GM18868 (cell line): ENCODE results near the gene ITGA11.
"Not testable (repeated sequence)": the region's sequence is repeated elsewhere in the genome, so short reads cannot be mapped to it uniquely, and the experiment has no call there.

Experiments used
- ATAC-seq: cut with Tn5 transposase; IDR thresholded peaks from one replicate; pipeline ENCODE4 v1.9.1; 2021; ENCODE audit warnings: mild to moderate bottlenecking, moderate library complexity; ENCODE audit not compliant: unreplicated experiment

The ITGA11 gene

DNA sequence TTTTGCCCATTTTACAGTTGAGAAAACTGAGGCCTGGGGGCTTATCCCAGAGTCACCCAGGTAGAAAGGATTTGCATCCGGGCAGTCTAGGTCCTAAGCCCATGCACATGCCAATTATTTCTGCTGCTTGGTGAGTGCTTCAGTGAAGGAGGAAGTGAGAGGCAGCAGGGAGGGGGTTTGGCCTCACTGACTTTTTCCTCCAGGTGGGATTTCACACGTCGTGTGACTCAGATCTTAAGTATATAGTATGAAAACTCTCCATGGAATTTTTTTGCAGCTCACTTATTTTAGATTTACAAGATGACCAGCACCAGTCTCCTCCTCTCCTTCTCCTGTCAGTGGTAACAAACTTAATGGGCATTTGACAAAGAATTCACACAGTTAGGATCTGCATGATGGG lies 4.6 kb downstream of the ITGA11 start:
- no peak for ATAC-seq

DNA sequence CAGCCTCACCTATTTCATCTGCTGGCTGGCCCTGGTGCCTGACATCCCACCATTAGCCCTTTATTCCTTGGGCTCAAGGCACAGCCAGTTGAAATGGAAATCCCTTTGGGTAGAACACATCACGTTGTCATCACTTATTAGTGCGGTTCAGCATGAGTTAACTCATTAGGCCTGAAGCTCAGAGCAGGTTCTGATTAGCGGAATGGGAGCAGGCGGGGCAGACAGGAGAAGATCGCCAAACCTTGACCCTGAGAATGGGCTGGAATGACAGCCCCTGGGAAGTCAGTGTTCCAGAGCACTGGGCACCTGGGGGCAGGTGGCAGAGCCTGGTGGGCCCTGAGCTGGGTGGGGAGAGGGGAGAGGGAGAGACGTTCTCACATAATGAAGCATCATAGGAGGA lies 5.8 kb downstream of the ITGA11 start:
- ATAC-seq = no peak

DNA sequence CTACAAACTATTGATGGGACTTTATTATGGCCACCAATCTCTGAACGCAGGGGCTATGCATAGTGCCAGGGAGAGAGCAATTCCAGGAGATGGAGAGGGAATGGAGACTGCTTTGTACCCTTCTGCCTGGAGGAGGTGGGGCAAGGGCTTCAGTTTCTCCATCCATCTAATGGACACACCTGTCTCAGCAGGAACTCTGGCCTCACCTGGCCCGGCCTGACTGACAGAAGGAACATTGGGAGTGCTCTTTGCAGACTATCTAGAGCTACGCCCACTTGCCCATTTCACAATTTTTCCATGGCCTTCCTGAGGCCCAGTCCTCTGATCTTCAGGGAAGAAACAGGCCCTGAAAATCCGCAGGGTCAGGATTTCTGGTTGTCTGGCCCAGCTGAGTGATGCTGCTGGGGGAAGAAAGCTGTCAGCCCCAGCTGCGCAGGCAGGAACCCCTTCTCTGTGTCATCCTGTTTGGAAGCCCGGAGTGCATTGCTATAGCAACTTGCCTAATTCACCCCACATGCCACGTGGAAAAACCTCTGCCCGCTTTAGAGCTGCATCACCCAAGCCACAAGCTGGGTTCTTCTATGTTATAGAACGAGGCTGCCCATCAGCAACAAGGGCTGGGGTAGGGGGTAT lies 6.4 kb downstream of the ITGA11 start:
- ATAC-seq = no peak

DNA sequence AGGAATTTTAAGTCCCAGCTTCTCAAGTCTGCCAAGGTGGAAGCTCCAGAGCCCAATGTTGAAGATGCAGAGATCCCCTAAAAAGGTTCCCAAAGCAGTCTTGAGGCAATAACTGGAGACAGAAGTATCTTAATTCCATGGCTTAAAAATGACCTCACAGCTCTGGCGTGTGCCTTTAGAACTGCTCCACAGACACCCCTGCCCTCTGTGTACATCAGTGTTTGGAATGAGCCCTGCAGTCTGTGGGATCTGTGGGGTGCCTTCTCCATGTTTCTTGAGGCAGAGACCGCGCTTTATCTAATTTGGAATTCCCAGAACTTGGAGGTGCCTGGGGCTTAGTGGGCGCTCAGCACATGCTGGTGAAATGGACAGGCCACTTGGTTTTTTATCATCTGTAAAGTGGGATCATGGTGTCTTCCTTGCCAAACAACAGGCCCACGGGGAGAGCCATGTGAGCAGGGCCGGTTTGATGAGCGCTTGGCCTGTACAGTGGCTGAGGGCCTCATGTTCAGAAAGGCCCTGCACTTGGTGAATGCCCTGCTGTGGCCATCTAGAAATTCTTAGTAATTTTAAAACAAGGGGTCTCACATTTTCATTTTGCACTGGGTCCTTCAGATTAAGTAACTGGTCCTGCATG lies 7.1 kb downstream of the ITGA11 start:
- no peak for ATAC-seq

DNA sequence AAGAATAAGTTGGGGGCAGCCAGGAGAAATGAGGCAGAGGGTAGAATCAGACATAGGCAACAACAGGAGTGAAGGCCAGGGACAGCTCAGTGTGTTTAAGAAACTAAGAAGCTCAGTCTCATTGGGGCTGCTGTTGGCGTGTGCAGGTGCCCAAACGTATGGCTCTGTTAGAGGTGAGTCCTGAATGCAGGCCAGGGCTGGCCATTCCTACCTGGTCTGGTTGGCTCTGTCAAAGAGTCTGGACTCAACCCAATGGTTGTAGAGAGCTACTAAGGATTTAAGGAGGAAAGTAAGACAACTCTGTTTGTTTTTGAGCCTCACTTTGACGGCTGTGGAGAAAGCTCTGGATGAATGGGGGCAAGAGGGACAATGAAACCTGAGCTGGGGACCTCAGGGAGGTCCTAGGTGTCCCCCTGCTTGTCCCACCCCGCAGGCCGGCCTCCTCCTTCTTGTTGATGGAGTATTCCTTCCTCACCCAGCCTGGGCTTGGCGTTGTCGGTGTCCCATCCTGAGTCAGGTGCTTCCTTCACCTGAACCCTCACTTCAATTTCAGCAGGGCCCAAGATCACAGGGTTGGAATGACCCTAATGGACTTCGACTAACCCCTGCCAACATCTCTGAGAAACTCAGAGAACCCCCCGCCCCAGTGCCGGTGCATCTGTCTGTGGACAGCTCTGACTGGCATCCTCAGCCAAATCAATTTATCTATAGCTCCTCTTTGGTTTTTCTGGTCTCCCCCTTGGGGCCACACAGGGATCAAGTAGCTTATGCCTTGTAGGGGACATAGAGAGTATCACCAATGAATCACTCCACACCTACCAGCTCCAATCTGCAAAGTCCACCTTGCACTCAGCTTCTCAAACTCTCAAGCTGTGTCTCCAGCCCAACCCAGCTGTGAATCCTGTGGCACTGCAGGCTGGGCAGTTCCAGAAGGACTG lies 8.3 kb downstream of the ITGA11 start:
- no peak for ATAC-seq

DNA sequence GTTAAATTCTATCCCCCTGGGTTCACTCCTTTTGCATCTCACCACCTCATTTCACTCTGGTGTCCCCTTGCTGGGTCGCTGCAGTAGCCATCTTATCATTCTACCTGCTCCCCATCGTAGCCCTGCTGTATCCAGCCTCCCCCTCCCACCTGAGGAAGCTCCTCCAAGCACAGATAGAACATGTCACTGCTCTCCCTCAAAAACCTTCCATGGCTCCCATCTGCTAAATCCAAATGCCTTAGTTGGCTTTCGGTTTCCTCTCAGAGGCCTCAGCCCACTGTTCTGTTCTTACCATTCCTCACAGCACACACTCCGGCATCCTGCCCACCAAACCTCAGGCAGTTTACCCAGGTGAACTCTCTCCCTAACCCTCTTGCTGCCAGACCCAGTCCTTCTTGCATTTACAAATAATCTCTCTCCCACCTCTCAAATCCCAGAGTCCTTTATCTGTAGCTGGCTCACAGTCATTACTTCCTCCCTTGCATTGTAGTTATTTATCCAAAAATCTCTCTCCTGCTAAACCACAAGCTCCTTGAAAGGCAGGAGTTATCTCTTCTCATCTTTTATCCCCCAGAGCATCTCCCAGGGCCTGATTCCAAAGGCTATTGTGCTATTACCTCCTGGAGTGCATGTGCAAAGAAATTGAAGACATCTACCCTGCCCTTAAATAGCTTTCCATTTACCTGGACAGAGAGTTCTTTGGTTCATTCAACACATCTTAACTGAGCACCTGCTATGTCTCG lies 9.4 kb downstream of the ITGA11 start:
- ATAC-seq = not testable (repeated sequence)

DNA sequence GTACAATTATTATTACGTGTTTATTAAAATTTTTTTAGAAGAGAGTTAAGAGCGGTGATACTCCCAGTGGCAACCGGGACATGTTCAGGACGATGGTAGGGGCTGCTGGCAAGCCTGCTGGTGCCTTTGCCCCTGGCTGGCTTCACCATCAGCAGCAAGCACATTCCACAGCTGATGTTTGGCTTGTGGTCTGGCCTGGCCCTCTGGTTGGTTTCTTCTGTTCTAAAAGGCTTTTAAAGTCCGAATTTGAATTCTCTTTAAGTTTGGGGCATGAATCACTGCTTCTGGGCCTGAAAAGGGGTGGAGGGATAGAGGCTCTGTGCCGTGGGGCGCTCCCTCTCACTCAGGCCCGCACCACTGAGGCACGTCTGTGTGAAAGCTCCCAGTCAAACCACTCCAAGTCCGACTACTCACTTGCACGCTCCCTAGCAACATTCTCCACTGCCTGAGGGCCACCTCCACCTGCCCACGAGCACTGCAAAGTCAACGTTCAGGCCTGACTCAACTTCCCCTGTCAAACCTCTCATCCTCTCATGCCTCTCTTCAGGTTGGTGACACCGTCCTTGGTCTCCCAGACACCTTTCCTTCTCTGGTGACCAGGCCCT lies 10.1 kb downstream of the ITGA11 start:
- no peak for ATAC-seq

DNA sequence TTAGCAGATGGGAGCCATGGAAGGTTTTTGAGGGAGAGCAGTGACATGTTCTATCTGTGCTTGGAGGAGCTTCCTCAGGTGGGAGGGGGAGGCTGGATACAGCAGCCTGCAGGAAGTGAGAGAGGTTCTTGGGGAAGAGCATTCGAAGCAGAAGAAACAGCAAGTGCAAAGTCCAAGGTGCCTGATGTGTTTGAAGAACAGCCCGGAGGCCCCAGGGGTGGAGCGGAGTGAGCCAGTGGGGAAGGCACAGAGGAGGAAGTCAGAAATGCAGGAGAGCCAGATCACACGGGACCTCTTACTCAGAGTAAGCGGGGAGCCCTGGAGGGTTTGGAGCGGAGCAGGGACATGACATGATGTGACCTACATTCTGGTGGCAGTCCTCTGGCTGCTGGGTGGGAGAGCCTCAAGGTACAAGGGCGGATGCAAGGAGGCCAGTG lies 10.8 kb downstream of the ITGA11 start:
- no peak for ATAC-seq

DNA sequence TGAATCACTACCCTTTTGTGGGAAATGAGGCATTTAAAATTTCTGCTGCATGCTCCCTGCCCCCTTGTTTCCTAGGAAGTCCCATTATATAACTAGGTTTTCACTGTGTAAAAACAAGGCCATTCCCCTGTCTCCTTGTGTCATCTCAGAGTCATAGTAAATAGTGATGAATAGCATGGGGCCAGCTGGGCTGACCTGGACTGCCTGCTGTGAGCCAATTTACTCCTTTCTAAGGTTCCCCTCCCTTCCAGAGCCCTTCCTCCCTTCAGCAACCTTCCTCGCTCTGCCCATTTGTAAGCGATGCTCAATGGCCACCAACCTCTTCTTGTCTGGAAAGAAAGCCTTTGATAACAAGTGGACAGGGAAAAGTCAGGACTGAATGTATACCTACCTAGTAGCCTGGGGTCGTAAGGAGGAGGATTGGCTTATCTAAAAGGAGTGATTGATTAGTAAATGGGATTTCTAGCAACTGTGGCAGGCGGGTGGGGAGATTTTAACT lies 11.7 kb downstream of the ITGA11 start:
- ATAC-seq = no peak

DNA sequence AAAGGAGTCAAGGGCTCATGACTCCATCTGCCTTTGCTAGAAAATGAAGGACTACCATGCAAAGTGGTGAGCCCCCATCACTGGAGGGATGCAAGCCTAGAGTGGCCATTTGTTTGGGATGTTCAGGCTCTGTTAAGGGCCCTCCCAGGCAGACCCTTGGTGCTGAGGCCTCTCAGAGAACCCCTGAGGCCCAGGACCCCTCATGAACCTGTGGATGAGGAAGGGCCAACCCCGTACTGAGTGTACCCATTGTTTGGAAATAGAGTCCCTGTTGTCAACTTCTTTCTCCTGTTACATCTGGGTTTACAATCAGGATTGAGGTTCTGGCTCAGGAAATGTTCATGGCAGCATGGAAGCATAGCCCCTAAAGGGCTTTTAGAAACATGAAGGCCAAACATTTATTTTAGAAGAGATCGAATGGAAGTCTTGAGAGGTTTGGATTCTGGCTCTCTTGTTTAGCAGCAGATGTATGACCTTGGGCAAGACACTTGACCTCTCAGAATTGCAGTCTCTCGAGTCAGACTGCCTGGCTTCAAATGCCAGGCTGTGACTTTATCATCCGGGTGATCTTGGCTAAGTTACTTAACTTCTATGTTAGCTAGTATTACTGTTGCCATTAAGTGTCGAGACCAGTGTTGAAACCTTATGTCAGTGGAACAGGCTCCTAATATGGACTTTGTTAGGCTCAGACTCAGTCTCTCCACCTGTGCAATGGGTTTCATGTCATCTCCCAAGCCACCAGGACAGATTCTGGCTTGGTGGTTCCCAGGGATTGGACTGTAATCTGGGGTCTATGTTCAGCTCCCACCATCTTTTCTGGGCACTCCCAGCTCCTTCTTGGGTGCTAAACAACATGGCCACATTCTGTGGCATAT lies 12.4 kb downstream of the ITGA11 start:
- no peak for ATAC-seq

DNA sequence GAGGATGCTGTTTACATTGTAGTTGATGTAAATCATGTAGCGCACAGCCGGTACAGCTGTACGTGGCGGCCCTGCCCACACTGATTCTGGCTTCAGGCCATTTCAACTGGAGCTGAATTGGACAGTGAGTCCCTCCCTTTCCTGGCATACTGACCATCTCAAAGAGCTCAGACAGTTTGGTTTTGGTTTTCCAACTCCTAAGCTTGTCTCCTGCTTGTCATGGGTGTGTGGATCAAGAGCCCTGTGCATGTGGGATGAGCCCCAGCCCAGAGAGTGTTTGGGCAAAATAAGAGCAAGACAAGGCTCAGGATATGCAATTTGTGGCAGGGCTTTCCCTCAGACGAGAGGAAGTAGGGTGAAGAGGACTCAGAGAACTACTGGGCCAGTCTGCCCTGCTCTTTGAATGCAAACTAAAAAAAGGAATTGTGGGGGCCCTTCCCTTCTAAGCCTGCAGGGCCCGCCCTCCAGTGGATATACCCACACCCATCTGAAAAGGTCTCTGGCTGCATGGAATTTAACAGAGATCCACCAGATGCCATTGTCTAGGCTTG lies 13.3 kb downstream of the ITGA11 start:
- no peak for ATAC-seq

DNA sequence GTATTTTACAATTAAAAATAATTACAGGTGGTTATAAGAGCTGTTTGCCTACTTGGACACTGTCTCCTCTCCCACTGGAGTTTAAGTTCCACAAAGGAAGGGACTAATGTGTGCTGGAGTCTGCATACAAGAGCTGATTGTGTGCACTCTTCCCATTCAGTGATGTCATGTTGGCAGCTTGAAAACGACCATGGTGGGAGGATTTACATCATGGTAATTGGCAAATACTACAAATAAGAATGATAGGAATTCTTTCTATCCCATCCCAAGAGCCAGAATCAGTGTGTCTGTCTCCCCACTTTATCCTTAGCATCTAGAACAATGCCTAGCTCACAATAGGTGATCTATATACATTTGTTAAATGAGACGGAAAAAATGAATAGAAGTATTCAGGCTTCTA lies 14.1 kb downstream of the ITGA11 start:
- ATAC-seq = no peak

DNA sequence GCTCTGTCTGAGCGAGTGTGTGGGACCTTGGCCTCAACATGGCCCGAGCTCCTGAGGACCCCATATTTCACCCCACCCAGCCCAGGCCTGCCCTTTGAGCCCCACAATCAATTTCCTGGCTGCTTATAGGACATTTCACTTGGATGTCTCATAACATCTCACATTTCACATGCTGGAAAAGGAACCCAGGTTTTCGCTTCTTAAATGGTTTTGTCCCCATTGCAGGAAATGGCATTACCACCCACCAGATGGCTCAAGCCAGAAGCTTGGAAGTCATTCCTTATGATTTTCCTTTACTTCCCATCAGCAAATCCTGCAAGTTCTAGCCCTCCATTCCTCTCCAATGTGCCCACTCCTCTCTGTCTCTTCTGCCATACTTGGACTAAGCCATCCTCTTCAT lies 14.9 kb downstream of the ITGA11 start:
- no peak for ATAC-seq

DNA sequence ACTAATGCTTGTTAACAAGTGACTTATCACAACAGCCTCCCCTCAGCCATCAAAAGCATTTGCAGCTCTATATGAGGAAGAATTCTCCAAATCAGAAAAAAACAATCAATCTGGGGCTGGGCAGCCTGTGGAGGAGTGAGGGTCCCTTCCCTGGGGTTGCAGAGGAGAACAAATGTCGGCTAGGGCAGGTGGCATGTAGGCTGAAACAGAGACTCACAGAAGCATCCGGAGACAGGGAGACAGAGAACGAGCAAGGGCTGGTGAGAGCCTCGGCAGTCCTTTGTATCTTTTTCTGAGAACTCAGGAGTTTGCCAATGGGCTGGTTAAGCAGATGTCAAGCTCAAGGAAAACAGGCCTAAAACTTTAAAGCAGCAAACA lies 15.8 kb downstream of the ITGA11 start:
- ATAC-seq = no peak

DNA sequence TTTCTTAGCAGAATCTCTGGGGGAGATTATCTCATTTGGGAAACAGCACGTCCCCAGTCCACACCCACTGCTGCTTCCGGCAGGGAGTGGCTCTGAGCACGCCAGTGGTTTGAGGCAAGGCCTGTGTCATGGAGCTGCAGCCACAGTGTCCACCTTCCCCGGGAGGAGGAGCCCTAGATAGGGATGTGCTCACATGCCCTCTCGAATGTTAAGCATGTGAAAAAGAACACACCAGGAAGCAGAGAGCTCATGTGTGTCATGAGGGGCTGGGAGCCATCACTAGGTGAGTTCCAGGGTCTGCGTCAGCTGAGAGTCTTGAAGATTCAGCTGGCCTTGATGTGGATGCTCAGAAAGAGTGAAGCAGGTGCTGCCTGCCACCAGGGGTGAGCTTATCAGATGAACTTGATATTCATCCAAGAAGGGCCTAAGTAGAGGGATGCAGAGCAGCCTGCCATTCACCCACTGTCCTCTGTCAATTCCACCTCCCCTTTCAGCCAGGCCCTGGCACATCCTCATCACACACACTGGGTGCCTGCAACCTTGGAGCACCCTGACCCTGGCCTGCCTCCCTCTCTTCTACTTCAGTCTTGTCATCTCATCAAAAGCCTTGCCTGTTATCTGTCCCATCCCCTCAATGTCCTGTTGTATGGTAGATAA lies 16.3 kb downstream of the ITGA11 start:
- no peak for ATAC-seq

DNA sequence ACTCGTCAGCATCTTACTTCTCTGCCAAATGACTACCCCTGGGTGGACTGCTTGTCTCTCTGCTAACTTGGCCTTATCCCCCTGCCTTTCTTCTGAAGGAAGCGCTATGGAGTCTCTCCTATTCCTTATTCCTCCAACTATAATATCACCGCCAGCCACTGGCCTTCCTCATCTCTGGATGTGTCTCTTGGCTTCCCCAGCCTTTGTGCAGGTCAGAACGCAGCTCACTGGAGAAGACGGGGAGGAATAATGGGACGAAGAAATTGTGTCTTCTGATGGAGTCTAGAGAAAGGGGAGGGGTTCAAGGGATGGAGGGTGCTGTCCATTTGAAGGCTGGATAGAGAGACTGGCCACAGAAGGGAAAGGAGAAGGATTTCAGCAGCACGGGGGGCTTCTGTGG lies 16.9 kb downstream of the ITGA11 start:
- ATAC-seq = no peak

DNA sequence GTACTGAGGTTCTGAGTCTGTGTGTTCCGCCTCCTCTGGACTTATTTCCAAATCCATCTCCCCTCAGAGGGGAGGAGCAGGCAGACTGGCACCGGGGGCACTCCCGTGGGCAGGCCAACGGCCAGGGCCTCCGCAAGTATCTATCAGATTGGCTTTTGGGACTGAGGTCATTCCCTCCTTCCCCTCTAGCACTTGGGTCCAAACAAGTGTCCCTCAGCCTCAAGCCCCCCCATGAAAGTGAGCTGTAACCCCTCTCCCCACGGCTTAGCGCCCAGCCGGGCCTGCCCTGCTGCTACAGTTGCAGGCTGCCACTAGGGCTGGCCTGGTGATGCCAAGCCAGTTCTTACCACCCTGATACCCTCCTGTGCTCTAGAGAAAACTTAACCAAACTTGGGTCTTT lies 17.4 kb downstream of the ITGA11 start:
- no peak for ATAC-seq

DNA sequence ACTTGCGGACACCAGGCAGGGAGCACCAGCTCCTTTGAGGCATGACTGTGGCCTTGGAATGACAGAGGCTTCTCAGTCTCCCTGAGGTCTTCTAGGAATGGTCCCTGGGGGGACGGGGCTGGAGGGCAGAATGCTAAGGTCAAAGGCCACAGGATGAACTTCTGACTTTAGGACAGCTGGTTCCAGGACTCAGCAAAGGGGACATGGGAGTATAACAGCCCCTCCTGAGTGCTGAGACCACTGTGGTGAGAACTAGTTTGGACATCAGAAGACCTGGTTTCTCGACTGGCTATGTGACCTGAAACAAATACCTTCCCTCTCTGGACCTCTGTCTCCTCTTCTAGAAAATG lies 17.8 kb downstream of the ITGA11 start:
- ATAC-seq = no peak
